A673 (cell line): ENCODE data around the gene PTGDR2. TPM values are rescaled to one million over a fixed set of nuclear protein-coding genes. Genes with fewer than 3 reads are reported as not detected.
A peak's percentile ranks its signal among the peaks of the same experiment; 100 is the strongest.

ENCODE experiments used
- BruUV-seq: library from RNA; stranded (reverse); fragments of 400-500 nt; replicated peaks from 2 replicates; lab custom pipeline; 2021; lab: Mats Ljungman, UMichigan
- CTCF ChIA-PET: fragments of 300-600 bp; sonication (Branson Sonifier 250); formaldehyde crosslinking; loops from one replicate; lab custom pipeline; 2022; ENCODE audit warnings: antibody characterized with exemption; lab: Charles Lee
- POLR2A ChIA-PET: fragments of 300-600 bp; sonication (Branson Sonifier 250); formaldehyde crosslinking; loops from one replicate; lab custom pipeline; 2022; ENCODE audit warnings: antibody characterized with exemption; ENCODE audit not compliant: low non-redundant PET; lab: Charles Lee
- DNase-seq: peaks from one replicate; pipeline ENCODE4 v3.0.0-alpha.2; 2015; ENCODE audit warnings: low spot score
- H3K27ac ChIP-seq: fragments of 200-600 bp; sonication (generic); 2 replicates; pipeline ENCODE4 v1.5.1; 2016; ENCODE audit warnings: mixed run types, low read depth, mild to moderate bottlenecking, mixed read lengths, antibody characterized with exemption, low read length; ENCODE audit not compliant: poor library complexity, severe bottlenecking
- H3K27me3 ChIP-seq: fragments of 200-600 bp; sonication (generic); replicated peaks from 2 replicates; pipeline ENCODE4 v1.6.1; 2017; ENCODE audit warnings: mixed run types, low read depth, mild to moderate bottlenecking, mixed read lengths, antibody characterized with exemption, low read length; ENCODE audit not compliant: insufficient read depth, poor library complexity
- H3K36me3 ChIP-seq: fragments of 200-600 bp; sonication (generic); 2 replicates; pipeline ENCODE4 v1.6.1; 2016; ENCODE audit warnings: mixed run types, mild to moderate bottlenecking, mixed read lengths, antibody characterized with exemption, low read length; ENCODE audit not compliant: insufficient read depth, poor library complexity, severe bottlenecking
- H3K4me1 ChIP-seq: fragments of 200-600 bp; sonication (generic); 2 replicates; pipeline ENCODE4 v1.6.1; 2017; ENCODE audit warnings: mixed run types, mild to moderate bottlenecking, mixed read lengths, antibody characterized with exemption, low read length; ENCODE audit not compliant: insufficient read depth, poor library complexity, severe bottlenecking
- H3K4me3 ChIP-seq: fragments of 200-600 bp; sonication (generic); 2 replicates; pipeline ENCODE4 v1.5.1; 2016; ENCODE audit warnings: low read depth, mixed run types, mild to moderate bottlenecking, mixed read lengths, low read length; ENCODE audit not compliant: poor library complexity, severe bottlenecking
- H3K9me3 ChIP-seq: fragments of 200-600 bp; sonication (generic); 2 replicates; pipeline ENCODE4 v1.6.1; 2016; ENCODE audit warnings: mixed run types, low read depth, mild to moderate bottlenecking, mixed read lengths, antibody characterized with exemption, low read length; ENCODE audit not compliant: poor library complexity, severe bottlenecking
- EZH2 ChIP-seq: fragments of 200-600 bp; sonication (generic); IDR thresholded peaks from 2 replicates; pipeline ENCODE4 v1.6.1; 2017; ENCODE audit warnings: borderline replicate concordance, low read depth, mild to moderate bottlenecking, mixed read lengths, antibody characterized with exemption, low read length; ENCODE audit not compliant: poor library complexity, severe bottlenecking
- intact Hi-C: fragments of 100-400 bp; cut with micrococcal nuclease; formaldehyde crosslinking; loops from one replicate; pipeline ENCODE4 v1.10.0; 2022; ENCODE audit not compliant: unreplicated experiment
- total RNA-seq: library from RNA; stranded (reverse); gene quantifications from 2 replicates; pipeline ENCODE4 v1.2.3, GENCODE V29; 2021
- TF ChIP-seq, protein P1 (sequence below): fragments of 300-800, 200-600 bp; sonication (generic); conservative IDR thresholded peaks from 2 replicates; pipeline ENCODE4 v1.5.1; 2017; ENCODE audit warnings: low read depth, mild to moderate bottlenecking, antibody characterized with exemption, low read length, moderate library complexity, mixed read lengths

PTGDR2 gene
- total RNA-seq, 1 experiment from 2014 or later: 0.09 TPM

DNA sequence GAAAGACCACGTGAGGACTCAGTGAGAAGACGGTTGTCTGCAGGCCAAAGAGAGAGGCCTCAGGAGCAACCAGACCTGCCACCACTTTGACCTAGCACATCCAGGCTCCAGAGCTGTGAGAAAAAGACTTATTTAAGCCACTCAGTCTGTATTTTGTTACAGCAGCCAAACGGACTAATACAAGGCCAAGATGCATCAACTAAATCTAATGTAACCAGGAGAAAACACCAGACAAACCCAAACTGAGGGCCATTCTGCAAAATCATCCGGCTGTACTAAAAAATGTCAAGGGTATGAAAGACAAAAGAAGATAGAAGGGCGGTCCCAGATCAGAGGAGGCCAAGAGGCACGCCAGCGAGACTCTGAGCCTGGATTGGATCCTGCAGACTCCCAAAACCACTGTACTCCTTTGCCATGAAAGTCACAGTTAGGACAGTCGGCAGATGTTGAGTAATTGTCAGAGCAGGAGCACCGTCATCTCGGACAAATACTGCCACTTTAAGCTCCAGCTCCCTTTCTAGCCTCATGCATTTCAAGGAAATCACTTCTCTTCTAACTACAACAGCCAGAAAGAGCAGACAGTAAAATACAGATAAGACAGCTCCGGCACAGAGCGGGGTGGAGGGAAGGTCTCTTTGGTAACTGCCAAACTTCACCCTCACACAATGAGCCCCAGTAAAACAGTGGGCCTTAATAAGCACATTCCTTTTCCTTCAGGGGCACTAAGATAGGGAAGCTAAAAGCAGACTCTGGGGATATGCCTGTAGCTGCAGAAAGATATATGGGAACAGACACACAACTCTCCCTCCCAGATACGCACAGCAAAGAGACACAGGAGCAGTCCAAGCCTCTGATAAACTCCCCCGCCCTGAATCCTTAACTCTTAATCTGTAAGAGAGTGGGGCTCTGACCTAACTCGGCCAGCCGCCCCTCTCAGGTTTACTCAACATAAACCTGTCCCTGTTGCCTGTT is 8.1 kb upstream of the PTGDR2 start:
- Histone ChIP-seq H3K4me1 (no peaks in the 10 kb centered on the region), H3K27ac (no peak overlapping the region), H3K36me3 (no peaks in the 10 kb centered on the region), H3K27me3 (no peaks in the 10 kb centered on the region), H3K4me3 (no peak overlapping the region), H3K9me3 (no peaks in the 10 kb centered on the region)
- TF ChIP-seq, protein P1, sequence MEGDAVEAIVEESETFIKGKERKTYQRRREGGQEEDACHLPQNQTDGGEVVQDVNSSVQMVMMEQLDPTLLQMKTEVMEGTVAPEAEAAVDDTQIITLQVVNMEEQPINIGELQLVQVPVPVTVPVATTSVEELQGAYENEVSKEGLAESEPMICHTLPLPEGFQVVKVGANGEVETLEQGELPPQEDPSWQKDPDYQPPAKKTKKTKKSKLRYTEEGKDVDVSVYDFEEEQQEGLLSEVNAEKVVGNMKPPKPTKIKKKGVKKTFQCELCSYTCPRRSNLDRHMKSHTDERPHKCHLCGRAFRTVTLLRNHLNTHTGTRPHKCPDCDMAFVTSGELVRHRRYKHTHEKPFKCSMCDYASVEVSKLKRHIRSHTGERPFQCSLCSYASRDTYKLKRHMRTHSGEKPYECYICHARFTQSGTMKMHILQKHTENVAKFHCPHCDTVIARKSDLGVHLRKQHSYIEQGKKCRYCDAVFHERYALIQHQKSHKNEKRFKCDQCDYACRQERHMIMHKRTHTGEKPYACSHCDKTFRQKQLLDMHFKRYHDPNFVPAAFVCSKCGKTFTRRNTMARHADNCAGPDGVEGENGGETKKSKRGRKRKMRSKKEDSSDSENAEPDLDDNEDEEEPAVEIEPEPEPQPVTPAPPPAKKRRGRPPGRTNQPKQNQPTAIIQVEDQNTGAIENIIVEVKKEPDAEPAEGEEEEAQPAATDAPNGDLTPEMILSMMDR: no peak
- TF ChIP-seq EZH2: no peak
- DNase-seq: no peak
- ChIA-PET CTCF (no interaction called here), POLR2A (interaction anchor here (0.6 kb wide), 1 partner anchor 62 kb away, joined by 3 read pairs; no protein-coding TSS in a partner anchor)
- no TSS peak for BruUV-seq
- intact Hi-C loops: no loop called here

DNA sequence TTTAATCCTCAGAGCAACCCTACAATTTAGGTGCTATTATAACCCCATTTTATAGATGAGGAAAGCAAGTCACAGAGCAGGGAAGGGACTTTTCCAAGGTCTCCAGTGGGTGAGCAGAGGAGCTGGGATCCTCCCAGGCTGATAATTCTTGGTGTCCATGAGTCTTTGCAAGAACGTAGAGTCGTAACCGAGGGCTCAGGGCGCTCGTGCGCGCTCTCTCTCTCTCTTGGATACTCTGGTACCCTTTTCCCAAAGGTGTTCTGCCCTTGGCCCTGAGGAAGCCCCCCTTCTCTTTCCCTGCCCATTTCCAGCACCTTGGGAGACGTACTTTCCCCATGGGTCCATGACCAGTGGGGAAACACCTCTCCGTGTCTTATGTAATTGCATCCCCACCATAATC is 6.4 kb upstream of the PTGDR2 start:
- Histone ChIP-seq H3K4me3 (no peak overlapping the region), H3K27ac (no peak overlapping the region), H3K36me3 (no peaks in the 10 kb centered on the region), H3K27me3 (no peaks in the 10 kb centered on the region), H3K9me3 (no peaks in the 10 kb centered on the region), H3K4me1 (no peaks in the 10 kb centered on the region)
- TF ChIP-seq, protein P1: no peak
- no peak for TF ChIP-seq EZH2
- CTCF ChIA-PET: no interaction called here
- POLR2A ChIA-PET: no interaction called here
- DNase-seq: no peak
- BruUV-seq: no TSS peak
- intact Hi-C loops: no loop called here

DNA sequence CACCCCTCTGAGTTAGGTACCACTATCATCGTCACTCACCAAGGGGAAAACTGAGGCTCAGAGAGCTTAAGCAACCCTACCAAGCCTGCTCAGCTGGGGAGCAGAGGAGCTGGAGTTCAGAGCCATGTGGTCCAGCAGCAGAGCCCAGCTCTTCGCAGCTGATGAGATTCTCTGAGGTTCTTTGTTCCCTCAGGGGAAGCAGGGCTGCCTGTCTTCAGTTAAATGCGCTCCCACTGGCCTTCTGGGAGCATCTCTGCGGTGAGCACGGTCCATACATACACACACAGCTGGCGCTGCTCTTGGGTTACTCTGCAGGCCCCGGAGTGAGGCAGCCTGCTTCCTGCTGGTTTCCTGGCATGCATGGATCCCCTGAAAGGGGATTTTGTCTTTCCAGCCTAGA is 5.2 kb upstream of the PTGDR2 start:
- H3K9me3 ChIP-seq: no peaks in the 10 kb centered on the region
- no peaks in the 10 kb centered on the region for H3K27me3 ChIP-seq
- BruUV-seq: no TSS peak
- POLR2A ChIA-PET: interaction anchor here (0.6 kb wide), 1 partner anchor 26 kb away, joined by 4 read pairs; no protein-coding TSS in a partner anchor
- intact Hi-C loops: no loop called here
- H3K36me3 ChIP-seq: no peaks in the 10 kb centered on the region
- TF ChIP-seq, protein P1: no peak
- no peak for TF ChIP-seq EZH2
- no peak overlapping the region for H3K4me3 ChIP-seq
- H3K4me1 ChIP-seq: no peaks in the 10 kb centered on the region
- CTCF ChIA-PET: no interaction called here
- peak; percentile 33 for DNase-seq
- no peak overlapping the region for H3K27ac ChIP-seq
